GM19043 (cell line): ENCODE results near the gene MED12L.

Experiments used
- ATAC-seq: cut with Tn5 transposase; IDR thresholded peaks from one replicate; pipeline ENCODE4 v1.9.1; 2021; ENCODE audit warnings: low read depth; ENCODE audit not compliant: unreplicated experiment

MED12L gene

DNA sequence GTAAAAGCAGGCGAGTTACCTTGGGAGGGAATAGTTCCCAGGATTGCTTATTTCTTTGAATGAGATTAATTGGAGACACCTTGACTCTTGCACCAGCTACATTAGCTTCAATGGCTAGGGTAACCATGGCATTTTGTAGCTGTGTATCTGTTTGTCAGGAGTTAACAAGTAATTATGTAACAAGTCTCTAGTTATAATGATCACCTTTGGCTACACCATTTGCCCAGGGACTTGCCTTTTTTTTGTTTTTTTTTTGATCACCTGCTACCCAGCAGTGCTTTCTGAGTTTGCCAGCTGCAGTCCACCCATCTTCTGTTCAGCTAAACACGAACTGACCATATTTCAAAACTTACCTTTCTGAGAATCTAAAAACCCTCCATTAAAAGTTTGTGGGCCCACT lies 2.2 kb downstream of the MED12L start:
- no peak for ATAC-seq

DNA sequence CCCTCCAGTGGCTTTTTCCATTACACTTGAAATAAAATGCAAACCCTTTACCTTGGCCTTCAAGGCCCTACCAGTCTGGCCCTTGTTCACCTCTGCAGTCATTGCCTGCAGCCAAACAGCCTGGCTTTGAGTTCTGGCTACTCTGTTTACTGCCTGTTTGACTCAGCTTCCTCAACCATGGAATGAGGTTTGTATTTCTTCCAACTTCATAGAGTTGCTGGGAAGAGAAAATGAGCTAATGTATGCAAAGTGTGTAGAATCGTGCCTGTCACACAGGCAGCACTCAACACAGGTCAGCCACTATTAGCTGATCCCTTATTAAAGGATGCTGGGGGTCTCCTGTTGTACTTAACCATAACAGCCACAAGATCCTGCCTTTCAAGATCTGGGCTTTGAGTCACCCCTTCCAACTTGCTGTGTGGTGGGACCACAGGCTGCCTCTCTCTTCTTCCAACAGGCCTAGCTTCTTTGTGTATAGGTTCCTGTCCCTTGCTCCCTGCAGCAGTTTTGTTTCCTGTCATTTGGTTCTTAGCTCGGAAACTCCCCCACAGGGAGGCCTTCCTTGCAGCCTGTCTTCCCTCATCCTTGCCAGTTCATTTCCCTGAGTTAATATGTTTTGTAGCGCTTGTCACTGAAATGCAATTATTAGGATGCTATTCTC lies 6.4 kb downstream of the MED12L start:
- ATAC-seq, result no peak

DNA sequence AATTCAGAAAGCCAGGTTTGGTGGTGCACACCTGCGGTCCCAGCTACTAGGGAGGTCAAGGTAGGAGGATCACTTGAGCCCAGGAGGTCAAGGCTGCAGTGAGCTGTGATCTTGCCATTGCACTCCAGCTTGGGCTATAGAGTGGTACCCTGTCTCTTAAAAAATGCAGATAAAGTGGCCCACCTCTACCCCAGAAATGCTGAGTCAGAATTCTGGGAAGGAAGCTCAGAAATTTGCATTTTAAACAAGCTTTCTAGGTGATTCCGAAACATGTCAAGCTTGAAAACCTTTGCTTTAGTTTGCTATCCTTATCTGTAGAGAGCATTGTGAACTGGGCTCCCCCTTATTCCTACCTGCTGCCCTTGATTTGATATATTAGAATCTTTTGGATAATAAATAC lies 7.7 kb downstream of the MED12L start:
- no peak for ATAC-seq

DNA sequence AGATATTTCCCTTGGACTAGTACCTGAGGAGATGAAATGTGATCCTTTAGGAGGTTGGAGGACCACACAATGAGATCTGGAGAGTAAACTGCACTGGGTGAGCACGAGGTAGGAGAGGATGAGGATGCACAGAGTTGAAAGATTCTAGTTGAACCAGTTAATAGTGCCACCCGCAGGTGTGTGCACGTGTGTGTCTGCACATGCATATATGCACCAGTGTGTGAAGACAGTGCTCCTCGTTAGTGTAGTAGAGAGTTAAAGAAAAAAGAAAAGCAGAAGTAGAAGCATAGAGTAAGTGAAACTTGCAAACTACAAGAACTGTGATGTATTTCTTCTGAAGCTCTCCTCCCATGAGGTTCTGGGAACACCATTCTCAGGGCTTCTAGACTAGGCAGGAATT lies 8.4 kb downstream of the MED12L start:
- ATAC-seq, result peak; percentile 60

DNA sequence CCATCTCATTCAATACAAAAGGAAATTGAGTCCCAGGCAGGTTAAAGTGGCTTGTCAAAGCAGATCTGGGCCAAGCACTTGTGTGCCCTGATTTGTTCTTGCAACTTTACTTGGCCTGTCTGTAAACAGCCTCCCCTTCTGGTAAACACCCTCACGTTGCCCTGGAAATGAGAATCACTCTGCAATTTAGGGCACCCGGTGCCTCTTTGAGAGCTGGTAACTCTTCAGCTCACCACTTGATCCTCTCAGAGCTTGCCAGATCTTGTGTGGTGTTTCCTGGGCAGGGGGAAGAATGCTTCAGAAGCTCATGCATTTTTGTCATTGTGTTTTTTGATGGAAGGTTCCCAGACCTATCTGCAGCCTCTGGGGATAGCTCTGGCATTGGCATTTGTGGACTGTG lies 11.3 kb downstream of the MED12L start:
- no peak for ATAC-seq

DNA sequence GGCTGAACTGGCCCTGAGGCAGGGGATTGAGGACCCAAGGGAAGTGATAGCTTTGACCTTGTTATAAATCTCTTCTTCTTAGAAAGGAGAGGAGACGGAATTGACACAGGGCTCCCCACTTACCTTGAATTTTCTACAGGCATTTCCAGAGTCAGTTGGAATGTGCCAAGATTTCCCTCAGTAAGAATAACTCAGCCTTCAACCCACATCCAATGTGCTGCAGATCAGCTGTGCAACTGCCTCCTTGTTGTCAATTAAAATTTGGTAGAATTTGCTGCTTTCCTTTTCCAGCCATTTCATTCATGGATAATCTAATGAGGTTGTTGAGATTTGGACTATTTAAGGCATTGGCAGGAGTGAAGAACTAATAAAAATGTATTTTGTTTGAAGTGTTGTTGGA lies 14.6 kb downstream of the MED12L start:
- ATAC-seq, result no peak

DNA sequence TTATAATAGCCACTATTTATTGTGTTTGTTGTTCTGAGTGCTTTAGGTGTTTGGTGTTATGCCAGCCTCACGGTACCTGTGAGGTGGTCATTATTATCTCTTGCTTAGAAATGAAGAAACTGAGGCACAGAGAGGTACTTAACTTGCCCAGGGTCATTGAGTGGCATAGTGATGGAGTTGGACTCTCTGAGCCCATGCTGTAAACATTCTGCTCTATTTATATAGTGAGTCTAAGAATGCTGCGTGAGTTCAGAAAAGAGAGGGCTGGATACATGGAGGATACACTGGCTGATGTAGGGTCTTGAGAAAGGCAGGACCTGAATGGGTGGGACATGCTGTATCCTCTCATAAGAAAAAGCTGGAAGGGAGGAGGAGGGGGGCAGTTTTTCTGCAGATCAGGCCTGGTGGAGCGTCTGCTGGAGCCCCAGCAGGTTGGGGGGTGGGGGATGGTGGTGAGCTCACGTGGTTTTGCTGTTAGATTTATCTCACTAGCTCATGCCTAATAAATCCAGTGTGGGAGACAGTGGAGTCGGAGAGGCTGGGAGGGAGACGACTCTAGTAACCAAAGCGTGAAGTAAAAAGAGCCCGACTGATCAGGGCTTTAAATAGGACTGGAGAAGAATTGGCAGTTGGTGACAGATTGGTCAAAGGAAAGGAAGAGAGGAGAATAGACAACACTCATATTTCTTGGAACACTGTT lies 16.0 kb downstream of the MED12L start:
- no peak for ATAC-seq

DNA sequence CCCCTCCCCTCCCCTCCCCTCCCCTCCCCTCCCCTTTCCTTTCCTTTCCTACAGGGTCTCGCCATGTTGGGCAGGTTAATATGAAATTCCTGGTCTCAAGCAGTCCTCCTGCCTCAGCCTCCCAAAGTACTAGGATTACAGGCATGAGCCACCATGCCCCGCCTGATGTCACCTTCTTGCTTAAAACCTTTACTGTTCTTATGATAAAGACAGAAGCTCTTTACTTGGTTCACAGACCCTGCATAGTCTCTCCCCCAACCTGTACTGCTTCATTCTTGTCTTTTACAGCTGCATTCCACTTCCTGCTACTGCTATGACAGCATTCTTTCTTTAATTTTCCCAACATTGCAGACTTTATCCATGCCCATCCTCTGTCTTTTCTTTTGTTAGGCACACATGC lies 20.8 kb downstream of the MED12L start:
- no peak for ATAC-seq

DNA sequence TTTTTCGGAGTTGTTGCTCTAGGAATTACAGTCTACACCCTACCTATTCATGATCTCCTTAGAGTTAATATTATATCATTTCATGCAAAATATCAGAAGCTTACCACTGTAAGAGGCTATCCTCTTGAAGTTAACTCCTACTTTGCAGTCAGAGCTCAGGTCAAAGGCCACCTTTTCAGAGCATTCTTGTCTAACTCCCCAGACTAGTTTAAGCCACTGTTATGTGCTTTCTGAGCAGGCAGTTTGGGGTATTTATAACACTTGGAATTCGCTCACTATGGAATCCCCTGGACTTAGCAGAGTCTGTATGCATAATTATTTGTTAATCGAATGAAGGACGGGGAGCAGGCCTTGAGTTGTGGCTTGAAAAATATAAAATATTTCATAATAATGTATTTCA lies 21.7 kb downstream of the MED12L start:
- ATAC-seq, result no peak

DNA sequence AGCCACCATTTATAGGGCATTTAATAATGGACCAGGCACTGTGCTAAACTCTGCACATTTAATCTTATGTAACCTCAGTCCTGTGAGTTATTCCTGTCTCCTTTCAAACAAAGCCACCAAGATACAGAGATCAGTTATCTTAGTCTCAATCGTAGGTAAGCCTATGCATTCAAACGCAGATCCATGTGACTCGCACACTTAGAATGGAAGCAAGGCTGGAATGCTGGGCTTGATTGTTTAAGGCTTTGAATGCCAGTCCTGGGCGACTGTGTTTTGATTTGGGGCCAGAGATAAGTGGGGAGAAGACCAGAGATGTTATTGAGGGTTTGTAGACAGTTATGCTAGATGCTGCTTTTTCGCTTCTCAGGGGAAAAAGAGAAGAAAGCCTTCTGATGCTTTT lies 22.2 kb downstream of the MED12L start:
- ATAC-seq, result no peak

DNA sequence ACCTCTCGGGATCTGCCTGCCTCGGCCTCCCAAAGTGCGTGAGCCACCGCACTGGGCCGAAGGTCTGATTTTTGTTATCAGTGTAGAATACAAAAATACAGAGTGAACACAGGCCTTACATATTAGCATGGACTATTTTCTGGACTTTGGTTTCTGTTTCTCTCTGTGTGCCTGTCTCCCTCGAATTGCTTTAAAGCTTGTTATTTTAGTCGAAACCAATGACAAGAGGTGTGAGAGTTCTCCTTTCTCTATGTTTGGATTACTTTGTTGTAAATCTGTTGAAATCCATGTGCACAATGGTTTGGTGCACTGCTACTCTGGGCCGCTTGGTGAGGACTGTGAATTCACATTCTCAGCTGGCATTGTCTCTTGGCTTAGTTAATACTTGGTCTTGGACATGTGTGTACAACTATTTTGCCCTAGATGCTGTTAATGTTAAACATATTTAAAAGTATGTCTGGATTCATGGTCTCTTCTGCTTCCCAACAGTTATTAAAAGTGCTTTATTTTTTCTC lies 23.9 kb downstream of the MED12L start:
- no peak for ATAC-seq

DNA sequence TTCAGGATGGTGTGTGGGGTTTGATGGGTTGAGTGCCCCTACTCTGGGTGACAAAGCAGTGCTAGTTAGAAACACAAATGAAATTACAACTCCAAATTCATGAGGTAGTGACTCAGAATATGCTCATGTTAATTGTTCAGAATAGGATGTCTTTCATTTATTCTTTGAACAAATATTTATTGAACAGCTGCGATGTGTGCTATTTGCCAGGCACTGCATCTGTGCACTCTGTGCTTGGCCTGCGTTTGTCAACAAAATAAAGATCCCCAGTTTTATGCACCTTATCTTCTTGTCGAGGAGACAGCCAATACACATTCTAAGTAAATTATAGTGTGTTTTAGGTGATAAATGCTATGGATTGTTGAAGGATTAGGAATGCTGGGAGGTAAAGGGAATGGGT lies 27.3 kb downstream of the MED12L start:
- no peak for ATAC-seq

DNA sequence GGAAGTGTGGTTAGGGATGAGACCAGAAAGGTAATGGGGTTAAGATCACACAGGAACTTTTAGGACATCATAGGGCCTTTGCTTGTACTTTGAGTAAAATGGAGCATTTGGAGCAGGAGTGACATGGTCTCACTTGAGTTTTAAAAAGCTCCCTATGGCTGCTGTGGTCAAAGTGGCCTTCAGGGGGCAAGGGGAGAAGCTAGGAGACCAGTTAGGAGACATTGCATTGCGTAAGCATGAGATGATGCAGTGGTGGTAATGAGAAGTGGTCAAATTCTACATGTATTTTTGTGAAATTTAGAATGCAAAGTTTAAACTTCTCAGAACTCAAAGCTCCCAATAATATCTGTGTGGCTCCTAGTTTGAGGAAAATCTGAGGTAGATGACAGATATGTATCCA lies 27.9 kb downstream of the MED12L start:
- no peak for ATAC-seq

DNA sequence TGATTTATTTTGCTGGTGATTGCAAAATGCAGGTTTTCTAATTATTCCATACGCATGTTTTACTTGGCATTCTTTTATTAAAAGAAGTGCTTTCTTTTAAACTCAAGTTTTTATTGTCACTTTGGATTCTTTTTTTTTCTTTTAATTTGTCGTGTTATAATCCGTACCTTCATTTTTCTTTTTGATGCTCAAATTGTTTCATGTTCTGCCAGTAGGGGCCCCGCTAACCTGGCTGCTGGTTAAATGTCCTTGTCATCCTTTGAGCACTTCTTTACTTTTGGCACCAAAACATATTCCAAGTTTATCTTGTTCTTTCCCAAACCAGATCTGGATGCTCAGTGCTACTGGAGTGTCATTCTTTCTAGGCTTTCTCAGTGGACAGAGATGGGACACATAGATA lies 31.6 kb downstream of the MED12L start:
- ATAC-seq, result no peak

DNA sequence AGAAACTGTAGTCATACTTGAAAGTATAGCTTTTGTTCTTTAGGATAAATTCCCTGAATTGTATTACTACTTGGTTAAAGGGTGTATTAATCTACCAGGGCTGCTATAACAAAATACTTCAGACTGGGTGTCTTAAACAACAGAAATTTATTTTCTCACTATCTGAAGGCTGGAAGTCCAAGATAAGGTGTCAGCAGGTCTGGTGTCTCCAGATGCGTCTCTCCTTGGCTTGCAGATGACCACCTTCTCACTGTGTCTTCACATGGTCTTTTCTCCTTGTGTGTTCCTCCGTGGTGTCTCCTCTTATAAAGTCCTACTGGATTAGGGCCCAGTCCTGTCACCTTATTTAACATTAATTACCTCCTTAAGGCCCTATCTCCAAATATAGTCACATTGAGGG lies 33.7 kb downstream of the MED12L start:
- ATAC-seq, result no peak

DNA sequence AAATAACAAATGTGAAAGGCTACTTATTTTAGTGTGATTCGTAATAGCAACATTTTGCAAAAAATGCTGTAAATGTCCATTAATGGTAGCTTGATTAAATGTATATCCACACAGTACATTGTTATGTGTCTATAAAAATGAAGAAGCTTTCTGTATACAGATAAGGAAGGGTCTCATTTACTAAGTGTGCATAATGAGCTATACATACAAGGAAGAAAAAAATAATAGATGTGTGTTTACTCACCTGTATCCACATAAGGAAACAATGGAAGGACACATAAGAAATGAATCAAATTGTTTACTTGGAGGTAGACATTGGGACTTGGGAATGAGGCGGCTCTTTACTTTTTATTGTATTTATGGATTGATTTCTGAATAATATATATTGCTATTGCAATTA lies 34.9 kb downstream of the MED12L start:
- no peak for ATAC-seq

DNA sequence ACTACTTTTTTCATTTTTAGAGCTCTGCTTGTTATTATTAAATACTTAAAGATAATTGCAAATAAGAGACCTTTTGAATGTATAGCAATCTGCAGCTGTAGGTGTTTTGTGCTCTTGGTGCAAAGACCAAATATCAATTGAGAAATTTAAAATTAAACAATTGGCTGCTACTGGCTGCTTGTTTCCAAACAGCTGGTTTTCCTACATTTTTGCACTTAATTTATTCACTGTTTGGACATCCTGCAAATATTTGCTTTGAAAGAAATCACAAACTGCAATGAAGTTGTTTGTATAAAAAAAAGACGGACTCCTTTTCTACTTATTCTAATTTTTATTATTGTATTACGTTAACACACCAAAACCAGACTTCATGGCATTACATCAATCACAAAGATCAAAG lies 35.6 kb downstream of the MED12L start:
- ATAC-seq, result no peak

DNA sequence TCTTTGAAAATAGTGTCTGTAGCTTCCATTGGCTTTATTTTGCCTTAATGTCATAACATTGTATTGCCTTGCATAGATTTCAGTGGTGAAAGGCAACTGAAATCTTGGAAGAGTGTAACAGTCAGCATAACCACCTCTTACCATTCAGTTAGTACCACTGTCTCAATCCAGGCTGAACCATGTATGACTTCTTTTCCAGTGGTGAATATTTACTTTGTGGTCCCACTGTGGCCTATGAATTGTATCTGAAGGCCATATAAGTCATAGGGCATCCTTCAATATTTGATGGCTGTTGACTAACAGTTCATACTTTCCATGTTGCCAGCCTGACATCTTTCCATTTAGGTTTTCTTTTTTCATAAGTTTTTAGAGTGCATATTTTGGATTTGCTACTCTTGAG lies 38.4 kb downstream of the MED12L start:
- ATAC-seq, result no peak

DNA sequence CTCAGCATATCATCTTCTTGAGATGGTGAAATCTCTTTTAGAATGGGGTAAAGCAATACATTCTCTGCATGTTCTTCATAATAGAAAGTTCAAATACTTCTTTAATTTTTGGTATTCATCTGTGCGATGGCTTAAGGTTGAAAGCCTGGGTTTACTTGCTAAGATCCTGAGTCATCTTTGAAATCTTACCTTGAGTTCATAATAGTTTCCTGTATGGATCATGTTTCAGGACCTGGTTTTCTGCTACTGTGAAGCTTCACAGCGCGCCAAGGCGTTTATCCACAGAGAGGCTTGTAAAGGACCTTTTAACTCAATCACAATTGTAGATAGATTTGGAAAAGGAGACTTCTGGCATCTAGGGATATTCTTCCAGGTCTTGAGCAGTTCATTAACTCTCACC lies 39.0 kb downstream of the MED12L start:
- no peak for ATAC-seq

DNA sequence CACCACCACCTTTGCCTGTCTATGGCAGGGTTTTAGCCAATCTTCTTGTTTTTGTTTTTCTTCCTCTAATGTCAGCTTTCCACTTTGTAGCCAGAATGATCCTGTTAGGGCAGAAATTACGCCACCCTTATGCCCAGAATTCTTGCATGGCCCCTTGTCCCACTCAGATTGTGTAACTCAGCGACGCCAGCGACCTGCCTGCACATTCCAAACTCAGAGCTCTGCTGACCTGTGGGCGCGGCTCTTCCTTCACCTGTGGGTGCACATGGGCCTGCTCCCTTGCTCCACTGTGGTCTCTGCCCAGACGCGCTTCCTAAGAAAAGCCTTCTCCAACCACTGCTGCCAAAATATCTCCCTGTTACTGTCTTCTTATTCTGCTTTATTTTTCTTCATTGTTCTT lies 45.0 kb downstream of the MED12L start:
- ATAC-seq, result no peak

DNA sequence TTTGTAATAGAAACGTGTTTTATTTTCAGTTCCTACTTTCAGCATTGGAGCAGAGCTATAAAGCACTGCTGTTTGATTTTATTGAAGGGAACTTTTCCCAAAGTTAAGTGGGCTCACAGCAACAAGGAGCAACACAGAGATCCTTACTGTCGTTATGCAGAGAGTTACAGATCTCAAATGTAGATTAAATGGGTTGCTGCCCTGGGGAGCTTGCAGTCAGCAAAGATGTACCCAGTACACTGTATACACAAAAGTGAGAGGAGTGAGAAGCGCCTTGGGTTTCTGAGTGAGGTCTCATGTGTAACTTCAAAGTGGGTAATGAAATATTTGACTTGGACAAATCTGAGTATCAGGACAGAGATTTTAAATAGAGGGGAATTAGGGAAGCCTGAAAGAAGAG lies 47.7 kb downstream of the MED12L start:
- no peak for ATAC-seq

DNA sequence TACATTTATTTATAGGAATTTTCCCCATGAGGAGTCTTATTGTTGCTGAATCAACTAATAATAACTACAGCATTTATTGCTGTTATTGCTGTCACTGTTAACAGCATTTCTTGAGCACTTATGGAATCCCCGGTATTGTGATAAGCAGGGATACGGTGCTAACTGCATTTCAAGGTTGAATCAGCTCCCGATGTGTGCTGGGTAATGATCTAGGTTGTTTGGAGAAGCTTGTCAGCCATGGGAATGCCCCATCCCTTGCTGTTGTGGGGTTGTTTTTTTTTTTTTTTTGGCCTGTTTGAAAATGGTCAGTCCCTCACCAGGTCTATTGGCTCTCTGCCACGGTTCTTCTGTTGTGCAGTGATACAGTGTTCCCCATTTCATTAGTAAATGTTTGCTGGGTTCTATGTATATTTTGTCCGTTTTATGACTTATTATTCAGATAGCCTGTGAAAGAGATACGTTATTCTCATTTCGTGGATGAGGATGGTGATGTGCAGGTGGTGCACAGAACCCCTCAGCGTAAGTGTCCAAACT lies 48.5 kb downstream of the MED12L start:
- no peak for ATAC-seq
